ENCODE results near the gene ITIH1. TPM values are rescaled to one million over a fixed set of nuclear protein-coding genes. Genes with fewer than 3 reads are reported as not detected.

Gene ITIH1
- total RNA-seq, 1 donor from 2014 or later: not detected

GRCh38 chr3:52781741-52782140, 4.3 kb downstream of the ITIH1 start:
- no peak overlapping the region for H3K4me3 ChIP-seq (ENCODE audit: insufficient read depth, low read depth, low read length)
- TF ChIP-seq, protein P1, sequence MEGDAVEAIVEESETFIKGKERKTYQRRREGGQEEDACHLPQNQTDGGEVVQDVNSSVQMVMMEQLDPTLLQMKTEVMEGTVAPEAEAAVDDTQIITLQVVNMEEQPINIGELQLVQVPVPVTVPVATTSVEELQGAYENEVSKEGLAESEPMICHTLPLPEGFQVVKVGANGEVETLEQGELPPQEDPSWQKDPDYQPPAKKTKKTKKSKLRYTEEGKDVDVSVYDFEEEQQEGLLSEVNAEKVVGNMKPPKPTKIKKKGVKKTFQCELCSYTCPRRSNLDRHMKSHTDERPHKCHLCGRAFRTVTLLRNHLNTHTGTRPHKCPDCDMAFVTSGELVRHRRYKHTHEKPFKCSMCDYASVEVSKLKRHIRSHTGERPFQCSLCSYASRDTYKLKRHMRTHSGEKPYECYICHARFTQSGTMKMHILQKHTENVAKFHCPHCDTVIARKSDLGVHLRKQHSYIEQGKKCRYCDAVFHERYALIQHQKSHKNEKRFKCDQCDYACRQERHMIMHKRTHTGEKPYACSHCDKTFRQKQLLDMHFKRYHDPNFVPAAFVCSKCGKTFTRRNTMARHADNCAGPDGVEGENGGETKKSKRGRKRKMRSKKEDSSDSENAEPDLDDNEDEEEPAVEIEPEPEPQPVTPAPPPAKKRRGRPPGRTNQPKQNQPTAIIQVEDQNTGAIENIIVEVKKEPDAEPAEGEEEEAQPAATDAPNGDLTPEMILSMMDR (IDR thresholded peaks at IDR 0.05; ENCODE audit: insufficient read depth, low read depth, low read length): no peak
- TF ChIP-seq EZH2 (IDR thresholded peaks at IDR 0.05; ENCODE audit: insufficient read depth, low read length): no peak
- peaks cover 15% of the 10 kb centered on the region for H3K27me3 ChIP-seq (ENCODE audit: insufficient read depth, low read length)
- H3K36me3 Mint-ChIP-seq (ENCODE audit: low read depth, unreplicated experiment): no peaks in the 10 kb centered on the region
- no peak overlapping the region for H3K27ac ChIP-seq (ENCODE audit: low read depth, low read length)
- peaks cover 5% of the 10 kb centered on the region for H3K9me3 Mint-ChIP-seq (ENCODE audit: unreplicated experiment)
- DNase-seq (ENCODE audit: low read depth): no peak
- H3K4me3 Mint-ChIP-seq (ENCODE audit: unreplicated experiment): no peak overlapping the region
- no peak for FAIRE-seq
- H3K4me2 ChIP-seq (ENCODE audit: low read length): no peak overlapping the region
- H2AFZ ChIP-seq (ENCODE audit: low read depth, low read length): no peak overlapping the region
- H3K79me2 ChIP-seq (ENCODE audit: insufficient read depth, low read length): no peaks in the 10 kb centered on the region
- H4K20me1 ChIP-seq (ENCODE audit: insufficient read depth, low read length): no peaks in the 10 kb centered on the region
- H3K27ac Mint-ChIP-seq (ENCODE audit: unreplicated experiment): no peak overlapping the region
- H3K9me3 ChIP-seq (ENCODE audit: insufficient read depth, low read depth, low read length): no peaks in the 10 kb centered on the region
- no peaks in the 10 kb centered on the region for H3K4me1 Mint-ChIP-seq (ENCODE audit: low read depth, unreplicated experiment)
- no peak overlapping the region for H3K9ac ChIP-seq (ENCODE audit: low read length)
- H3K36me3 ChIP-seq (ENCODE audit: insufficient read depth, low read length): no peaks in the 10 kb centered on the region
- peaks cover 57% of the 10 kb centered on the region for H3K27me3 Mint-ChIP-seq (ENCODE audit: low read depth, unreplicated experiment)
- no peaks in the 10 kb centered on the region for H3K4me1 ChIP-seq (ENCODE audit: insufficient read depth, low read length)

DNA sequence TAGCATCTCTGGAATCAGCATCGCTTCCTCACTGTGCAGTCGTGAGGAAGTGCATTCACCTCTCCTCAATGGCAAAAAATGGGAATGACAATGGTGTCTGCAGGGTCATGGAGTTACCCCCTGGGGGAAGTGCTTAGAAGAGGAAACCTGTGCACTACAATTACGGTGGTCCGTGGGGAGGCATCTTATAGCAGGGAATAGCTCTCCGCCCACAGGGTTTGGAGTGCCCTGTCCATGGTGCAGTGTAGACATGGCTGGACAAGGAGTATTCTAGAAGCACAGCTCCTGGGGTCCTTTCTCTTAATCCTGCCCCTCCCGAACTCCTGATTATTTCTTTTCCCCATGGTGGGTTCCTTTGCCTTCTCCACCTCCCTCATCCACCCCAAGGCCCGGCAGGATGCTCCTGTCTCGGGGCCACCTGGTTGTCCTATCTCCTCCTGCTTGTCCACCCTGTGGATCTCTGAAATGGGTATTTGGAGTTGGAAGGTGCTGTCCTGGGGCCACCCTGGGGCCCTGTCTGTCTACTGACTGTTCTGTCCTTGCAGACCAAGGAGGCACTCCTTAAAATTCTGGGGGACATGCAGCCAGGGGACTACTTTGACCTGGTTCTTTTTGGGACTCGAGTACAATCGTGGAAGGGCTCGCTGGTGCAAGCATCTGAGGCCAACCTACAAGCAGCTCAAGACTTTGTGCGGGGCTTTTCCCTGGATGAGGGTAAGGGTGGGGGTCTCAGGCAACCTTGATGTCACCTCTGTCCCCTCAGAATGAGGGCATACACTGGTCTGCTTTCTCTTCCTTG, 5.2 kb downstream of the ITIH1 start:
- H3K9ac ChIP-seq (ENCODE audit: low read length): no peak overlapping the region
- no peak overlapping the region for H3K27ac ChIP-seq (ENCODE audit: low read depth, low read length)
- DNase-seq (ENCODE audit: low read depth): no peak
- no peak for FAIRE-seq
- H3K79me2 ChIP-seq (ENCODE audit: insufficient read depth, low read length): no peaks in the 10 kb centered on the region
- H3K4me1 ChIP-seq (ENCODE audit: insufficient read depth, low read length): no peaks in the 10 kb centered on the region
- TF ChIP-seq, protein P1 (IDR thresholded peaks at IDR 0.05; ENCODE audit: insufficient read depth, low read depth, low read length): no peak
- TF ChIP-seq EZH2 (IDR thresholded peaks at IDR 0.05; ENCODE audit: insufficient read depth, low read length): no peak
- no peaks in the 10 kb centered on the region for H4K20me1 ChIP-seq (ENCODE audit: insufficient read depth, low read length)
- H3K4me3 ChIP-seq (ENCODE audit: insufficient read depth, low read depth, low read length): no peak overlapping the region
- Mint-ChIP-seq H3K36me3 (ENCODE audit: low read depth, unreplicated experiment) (no peaks in the 10 kb centered on the region), H3K4me3 (ENCODE audit: unreplicated experiment) (no peak overlapping the region), H3K27ac (ENCODE audit: unreplicated experiment) (no peak overlapping the region), H3K27me3 (ENCODE audit: low read depth, unreplicated experiment) (peaks cover 59% of the 10 kb centered on the region), H3K9me3 (ENCODE audit: unreplicated experiment) (peaks cover 5% of the 10 kb centered on the region), H3K4me1 (ENCODE audit: low read depth, unreplicated experiment) (no peaks in the 10 kb centered on the region)
- no peak overlapping the region for H2AFZ ChIP-seq (ENCODE audit: low read depth, low read length)
- no peaks in the 10 kb centered on the region for H3K36me3 ChIP-seq (ENCODE audit: insufficient read depth, low read length)
- H3K27me3 ChIP-seq (ENCODE audit: insufficient read depth, low read length): peaks cover 15% of the 10 kb centered on the region
- no peak overlapping the region for H3K4me2 ChIP-seq (ENCODE audit: low read length)
- no peaks in the 10 kb centered on the region for H3K9me3 ChIP-seq (ENCODE audit: insufficient read depth, low read depth, low read length)

DNA sequence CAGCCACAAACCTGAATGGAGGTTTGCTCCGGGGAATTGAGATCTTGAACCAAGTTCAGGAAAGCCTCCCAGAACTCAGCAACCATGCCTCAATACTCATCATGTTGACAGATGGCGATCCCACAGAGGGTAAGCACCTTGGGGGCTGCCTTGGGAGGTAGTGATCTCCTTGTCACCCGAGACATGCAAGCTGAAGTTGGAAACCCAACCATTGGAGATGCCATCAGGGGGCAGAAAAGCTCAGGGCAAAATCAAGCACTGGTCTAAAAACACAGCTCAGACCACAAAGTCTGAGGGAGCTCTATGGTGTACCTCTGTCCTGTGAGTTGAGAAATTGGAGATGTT, 5.8 kb downstream of the ITIH1 start:
- DNase-seq (ENCODE audit: low read depth): no peak

More for the DNA sequence above, 5.8 kb downstream of the ITIH1 start:
- no peak overlapping the region for H2AFZ ChIP-seq (ENCODE audit: low read depth, low read length)
- Mint-ChIP-seq H3K4me3 (ENCODE audit: unreplicated experiment) (no peak overlapping the region), H3K36me3 (ENCODE audit: low read depth, unreplicated experiment) (no peaks in the 10 kb centered on the region), H3K27ac (ENCODE audit: unreplicated experiment) (no peak overlapping the region), H3K27me3 (ENCODE audit: low read depth, unreplicated experiment) (peaks cover 60% of the 10 kb centered on the region), H3K4me1 (ENCODE audit: low read depth, unreplicated experiment) (no peaks in the 10 kb centered on the region), H3K9me3 (ENCODE audit: unreplicated experiment) (peaks cover 5% of the 10 kb centered on the region)
- no peak overlapping the region for H3K27ac ChIP-seq (ENCODE audit: low read depth, low read length)
- H3K36me3 ChIP-seq (ENCODE audit: insufficient read depth, low read length): no peaks in the 10 kb centered on the region
- H3K9me3 ChIP-seq (ENCODE audit: insufficient read depth, low read depth, low read length): no peaks in the 10 kb centered on the region
- no peak overlapping the region for H3K9ac ChIP-seq (ENCODE audit: low read length)
- no peak overlapping the region for H3K4me2 ChIP-seq (ENCODE audit: low read length)
- no peak overlapping the region for H3K4me3 ChIP-seq (ENCODE audit: insufficient read depth, low read depth, low read length)
- H3K27me3 ChIP-seq (ENCODE audit: insufficient read depth, low read length): peaks cover 15% of the 10 kb centered on the region
- no peaks in the 10 kb centered on the region for H4K20me1 ChIP-seq (ENCODE audit: insufficient read depth, low read length)
- no peak for FAIRE-seq
- TF ChIP-seq, protein P1 (IDR thresholded peaks at IDR 0.05; ENCODE audit: insufficient read depth, low read depth, low read length): no peak
- TF ChIP-seq EZH2 (IDR thresholded peaks at IDR 0.05; ENCODE audit: insufficient read depth, low read length): no peak
- H3K4me1 ChIP-seq (ENCODE audit: insufficient read depth, low read length): no peaks in the 10 kb centered on the region
- H3K79me2 ChIP-seq (ENCODE audit: insufficient read depth, low read length): no peaks in the 10 kb centered on the region

Measured in astrocyte (in vitro differentiated cells and primary cell).